ENCODE data around the gene BSDC1.
A peak's percentile ranks its signal among the peaks of the same experiment; 100 is the strongest.
"Not testable (repeated sequence)": the region's sequence is repeated elsewhere in the genome, so short reads cannot be mapped to it uniquely, and the experiment has no call there.

Gene BSDC1

GRCh38 chr1:32394141-32394889, at the start of gene BSDC1:
Gene BSDC1, minus strand, starts transcription at chr1:32394441. Its CDS starts 27 bp downstream, at chr1:32394414.
- DNase-seq, result peak; percentile 37

GRCh38 chr1:32441467-32441866, 47.2 kb upstream of the BSDC1 start:
- DNase-seq, result not testable (repeated sequence)

- not testable (repeated sequence) for DNase-seq
Observed at GRCh38 chr1:32438777-32439176, 44.5 kb upstream of the BSDC1 start.

GRCh38 chr1:32438136-32438535, 43.9 kb upstream of the BSDC1 start:
- DNase-seq, result no peak

- no peak for DNase-seq
Observed at GRCh38 chr1:32431736-32432400, 37.6 kb upstream of the BSDC1 start.

GRCh38 chr1:32427264-32427963, 33.2 kb upstream of the BSDC1 start:
- no peak for DNase-seq

- no peak for DNase-seq
Observed at GRCh38 chr1:32426489-32427255, 32.4 kb upstream of the BSDC1 start.

GRCh38 chr1:32421775-32422174, 27.5 kb upstream of the BSDC1 start:
- DNase-seq, result no peak

- no peak for DNase-seq
Observed at GRCh38 chr1:32414186-32414886, 20.1 kb upstream of the BSDC1 start.

GRCh38 chr1:32413507-32414185, 19.4 kb upstream of the BSDC1 start:
- DNase-seq, result no peak

- no peak for DNase-seq
Observed at GRCh38 chr1:32411261-32411660, 17.0 kb upstream of the BSDC1 start.

GRCh38 chr1:32406629-32407111, 12.4 kb upstream of the BSDC1 start:
- no peak for DNase-seq

- DNase-seq, result no peak
Observed at GRCh38 chr1:32405672-32406467, 11.6 kb upstream of the BSDC1 start.

- DNase-seq, result no peak
Observed at GRCh38 chr1:32404946-32405345, 10.7 kb upstream of the BSDC1 start.

GRCh38 chr1:32400876-32401631, 6.8 kb upstream of the BSDC1 start:
- DNase-seq, result no peak

GRCh38 chr1:32399843-32400242, 5.6 kb upstream of the BSDC1 start:
- DNase-seq, result no peak

- DNase-seq, result no peak
Observed at GRCh38 chr1:32398401-32398800, 4.2 kb upstream of the BSDC1 start.

GRCh38 chr1:32396524-32396923, 2.3 kb upstream of the BSDC1 start:
- not testable (repeated sequence) for DNase-seq

- no peak for DNase-seq
Observed at GRCh38 chr1:32394890-32395432, 720 bp upstream of the BSDC1 start.

GRCh38 chr1:32393832-32394140, 455 bp downstream of the BSDC1 start:
- DNase-seq, result no peak

All from cortex of kidney (tissue), 1 donor.